ENCODE results near the gene STIM2.

STIM2 gene

GRCh38 chr4:27050731-27051130 lies 190.1 kb downstream of the STIM2 start:
- H3K4me3 ChIP-seq, result no peak overlapping the region
- no peaks in the 10 kb centered on the region for H3K4me1 ChIP-seq
- H3K9me3 ChIP-seq, result no peaks in the 10 kb centered on the region
- in situ Hi-C loops (cut with MboI; ENCODE audit: low sequenced_read_pairs), result loop anchor here (10.0 kb wide), 1 partner anchor 274 kb away; no protein-coding TSS in a partner anchor
- 0 out of 2 replicates have a peak, but pooled peaks cover 9% of the 10 kb centered on the region for H3K27me3 ChIP-seq (ENCODE audit: low read depth)
- H3K36me3 ChIP-seq (replicated peaks), result no peaks in the 10 kb centered on the region
- no peak for DNase-seq (ENCODE audit: low spot score in 2 of 2)

DNA sequence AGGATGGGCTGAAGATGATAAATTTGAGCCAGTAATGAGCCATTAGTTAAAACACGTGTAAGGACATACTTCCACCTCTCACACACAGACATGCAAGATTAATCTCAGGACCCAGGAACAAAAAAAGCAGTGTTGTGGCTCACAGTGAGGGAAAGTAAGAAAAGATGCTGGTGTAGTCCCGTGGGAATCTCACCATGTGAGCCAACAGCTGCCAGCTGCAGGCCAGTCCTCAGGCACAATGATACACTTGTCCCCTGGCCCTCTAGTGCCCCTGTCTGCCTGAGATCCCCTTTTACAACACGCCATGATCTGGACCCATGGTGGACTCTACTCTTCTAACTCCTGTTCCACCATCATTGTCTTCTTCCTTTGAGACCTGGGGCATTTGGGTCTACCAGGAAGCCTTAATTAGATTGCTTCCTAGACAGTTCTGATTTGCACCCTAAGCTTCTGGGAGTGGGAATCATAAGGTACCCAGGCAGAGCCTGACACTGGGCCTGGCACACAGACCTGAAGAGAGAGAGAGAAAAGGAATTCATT lies 194.7 kb downstream of the STIM2 start:
- in situ Hi-C loops (cut with MboI; ENCODE audit: low sequenced_read_pairs), result loop anchor here (10.0 kb wide), 1 partner anchor 270 kb away; no protein-coding TSS in a partner anchor
- H3K27me3 ChIP-seq (ENCODE audit: low read depth), result 0 out of 2 replicates have a peak, but pooled peaks cover 6% of the 10 kb centered on the region
- H3K9me3 ChIP-seq, result no peaks in the 10 kb centered on the region
- DNase-seq (ENCODE audit: low spot score in 2 of 2), result no peak
- no peak overlapping the region for H3K4me3 ChIP-seq
- no peaks in the 10 kb centered on the region for H3K36me3 ChIP-seq (replicated peaks)
- H3K4me1 ChIP-seq, result no peaks in the 10 kb centered on the region

DNA sequence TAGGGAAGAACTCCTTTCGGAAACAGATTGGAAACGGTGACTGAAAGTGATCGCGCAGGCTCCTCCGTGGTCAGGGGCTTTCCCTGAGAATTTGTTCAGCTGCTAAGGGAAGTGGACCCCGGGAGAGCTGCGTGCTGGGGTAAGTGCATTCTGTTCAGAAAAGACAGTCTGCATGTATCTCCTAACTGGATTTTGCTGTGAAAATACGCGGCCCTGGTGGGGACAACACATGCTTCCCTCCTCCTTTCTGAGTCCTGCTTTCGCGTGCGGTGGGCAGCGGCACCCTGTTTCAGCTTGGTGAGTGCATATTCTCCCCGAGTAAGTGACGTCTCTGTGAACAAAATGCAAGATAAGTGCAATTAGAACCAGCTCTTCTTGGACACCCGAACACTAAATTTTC lies 195.6 kb downstream of the STIM2 start:
- H3K27me3 ChIP-seq (ENCODE audit: low read depth), result 0 out of 2 replicates have a peak, but pooled peaks cover 6% of the 10 kb centered on the region
- H3K4me1 ChIP-seq, result no peaks in the 10 kb centered on the region
- no peaks in the 10 kb centered on the region for H3K36me3 ChIP-seq (replicated peaks)
- in situ Hi-C loops (cut with MboI; ENCODE audit: low sequenced_read_pairs), result loop anchor here (10.0 kb wide), 1 partner anchor 269 kb away; no protein-coding TSS in a partner anchor
- H3K4me3 ChIP-seq, result no peak overlapping the region
- no peaks in the 10 kb centered on the region for H3K9me3 ChIP-seq
- DNase-seq (ENCODE audit: low spot score in 2 of 2), result no peak

DNA sequence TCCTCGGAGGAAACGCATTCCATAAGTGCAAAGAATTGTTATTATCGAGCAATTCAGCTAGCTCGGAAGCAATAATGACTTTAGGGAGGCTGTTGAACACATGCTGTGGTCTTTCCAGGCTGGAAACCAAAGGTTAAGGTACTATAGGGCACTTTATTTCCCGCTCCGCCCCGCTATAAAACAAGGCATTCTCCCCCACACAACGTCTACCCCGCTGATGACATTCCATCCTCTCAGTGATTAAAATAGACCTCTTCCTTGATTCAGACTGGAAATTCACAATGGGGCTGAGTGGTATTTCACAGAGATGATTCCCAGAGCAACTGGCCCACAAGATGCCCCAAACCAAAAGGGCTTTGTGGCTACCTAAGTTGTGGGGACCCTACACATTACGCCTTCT lies 196.4 kb downstream of the STIM2 start:
- DNase-seq (ENCODE audit: low spot score in 2 of 2), result no peak
- no peaks in the 10 kb centered on the region for H3K4me1 ChIP-seq
- no peaks in the 10 kb centered on the region for H3K36me3 ChIP-seq (replicated peaks)
- H3K9me3 ChIP-seq, result no peaks in the 10 kb centered on the region
- in situ Hi-C loops (cut with MboI; ENCODE audit: low sequenced_read_pairs), result loop anchor here (10.0 kb wide), 1 partner anchor 268 kb away; no protein-coding TSS in a partner anchor
- H3K27me3 ChIP-seq (ENCODE audit: low read depth), result 0 out of 2 replicates have a peak, but pooled peaks cover 6% of the 10 kb centered on the region
- no peak overlapping the region for H3K4me3 ChIP-seq

DNA sequence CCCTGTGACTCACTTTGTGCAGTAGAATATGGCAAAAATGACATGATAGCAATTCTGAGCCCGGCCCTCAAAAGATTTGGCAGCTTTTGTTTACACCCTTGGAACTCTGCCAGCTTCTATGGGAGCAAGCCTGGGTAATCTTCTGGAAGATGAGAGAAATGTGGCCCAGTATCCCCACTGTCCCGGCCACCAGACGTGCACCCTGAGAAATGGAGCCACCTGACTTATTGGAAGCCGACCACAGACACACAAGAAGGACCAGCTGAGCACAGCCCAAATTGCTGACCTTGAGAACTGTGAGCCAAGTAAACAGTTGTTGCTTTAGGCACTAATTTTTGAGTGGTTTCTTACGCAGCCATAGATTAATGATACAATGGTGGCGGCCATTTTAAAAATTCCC lies 197.0 kb downstream of the STIM2 start:
- DNase-seq (ENCODE audit: low spot score in 2 of 2), result no peak
- in situ Hi-C loops (cut with MboI; ENCODE audit: low sequenced_read_pairs), result loop anchor here (10.0 kb wide), 1 partner anchor 267 kb away; no protein-coding TSS in a partner anchor
- 0 out of 2 replicates have a peak, but pooled peaks cover 6% of the 10 kb centered on the region for H3K27me3 ChIP-seq (ENCODE audit: low read depth)
- H3K9me3 ChIP-seq, result no peaks in the 10 kb centered on the region
- H3K36me3 ChIP-seq (replicated peaks), result no peaks in the 10 kb centered on the region
- H3K4me1 ChIP-seq, result peaks cover 3% of the 10 kb centered on the region
- H3K4me3 ChIP-seq, result no peak overlapping the region

DNA sequence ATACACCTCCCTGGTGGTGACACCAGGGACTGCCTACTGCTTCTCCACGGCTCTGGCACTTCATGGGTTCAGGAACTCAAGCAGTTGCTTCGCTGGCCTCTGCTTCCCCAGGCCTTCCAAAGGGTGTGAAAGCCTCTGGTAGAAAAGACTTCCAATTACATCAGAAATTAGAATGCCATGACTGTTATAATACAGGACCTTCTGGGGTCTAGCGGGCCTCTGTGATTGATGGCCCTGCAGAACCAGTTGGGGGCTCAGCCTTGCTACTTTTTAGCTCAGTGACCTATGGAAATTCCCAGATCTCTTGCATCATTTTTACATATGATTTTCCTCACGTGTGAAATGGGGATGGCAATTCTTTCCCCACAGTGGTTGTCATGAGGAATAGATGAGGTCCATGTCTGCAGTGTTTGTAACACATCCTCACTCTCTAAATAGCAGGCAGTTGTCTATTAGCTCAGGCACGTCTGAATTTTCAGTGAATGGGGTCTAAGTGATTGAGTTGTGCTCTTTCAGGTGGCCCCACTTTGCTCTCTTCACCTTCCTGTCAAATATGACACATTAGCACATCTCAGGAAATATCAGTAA lies 198.3 kb downstream of the STIM2 start:
- in situ Hi-C loops (cut with MboI; ENCODE audit: low sequenced_read_pairs), result loop anchor here (10.0 kb wide), 1 partner anchor 266 kb away; no protein-coding TSS in a partner anchor
- DNase-seq (ENCODE audit: low spot score in 2 of 2), result no peak
- H3K9me3 ChIP-seq, result no peaks in the 10 kb centered on the region
- H3K4me1 ChIP-seq, result peaks cover 5% of the 10 kb centered on the region
- H3K27me3 ChIP-seq (ENCODE audit: low read depth), result 0 out of 2 replicates have a peak, but pooled peaks cover 4% of the 10 kb centered on the region
- no peak overlapping the region for H3K4me3 ChIP-seq
- no peaks in the 10 kb centered on the region for H3K36me3 ChIP-seq (replicated peaks)

GRCh38 chr4:27059446-27059845 lies 198.8 kb downstream of the STIM2 start:
- no peak for DNase-seq (ENCODE audit: low spot score in 2 of 2)
- Histone ChIP-seq H3K4me3 (no peak overlapping the region), H3K4me1 (peaks cover 5% of the 10 kb centered on the region), H3K9me3 (no peaks in the 10 kb centered on the region), H3K27me3 (ENCODE audit: low read depth) (no peaks in the 10 kb centered on the region), H3K36me3 (replicated peaks) (no peaks in the 10 kb centered on the region)
- in situ Hi-C loops (cut with MboI; ENCODE audit: low sequenced_read_pairs), result loop anchor here (10.0 kb wide), 1 partner anchor 265 kb away; no protein-coding TSS in a partner anchor

GRCh38 chr4:27062256-27062655 lies 201.6 kb downstream of the STIM2 start:
- H3K4me1 ChIP-seq, result peaks cover 5% of the 10 kb centered on the region
- H3K27me3 ChIP-seq (ENCODE audit: low read depth), result no peaks in the 10 kb centered on the region
- no peaks in the 10 kb centered on the region for H3K9me3 ChIP-seq
- DNase-seq (ENCODE audit: low spot score in 2 of 2), result no peak
- in situ Hi-C loops (cut with MboI; ENCODE audit: low sequenced_read_pairs), result no loop called here
- no peak overlapping the region for H3K4me3 ChIP-seq
- H3K36me3 ChIP-seq (replicated peaks), result no peaks in the 10 kb centered on the region

GRCh38 chr4:27066591-27066990 lies 205.9 kb downstream of the STIM2 start:
- no peak for DNase-seq (ENCODE audit: low spot score in 2 of 2)
- in situ Hi-C loops (cut with MboI; ENCODE audit: low sequenced_read_pairs), result no loop called here

GRCh38 chr4:27068151-27068867 lies 207.7 kb downstream of the STIM2 start:
- peaks cover 2% of the 10 kb centered on the region; the same call in 1 of the 2 replicates for H3K27me3 ChIP-seq (ENCODE audit: low read depth)
- no peaks in the 10 kb centered on the region for H3K4me1 ChIP-seq
- in situ Hi-C loops (cut with MboI; ENCODE audit: low sequenced_read_pairs), result no loop called here
- H3K36me3 ChIP-seq (replicated peaks), result no peaks in the 10 kb centered on the region
- no peak overlapping the region for H3K4me3 ChIP-seq
- H3K9me3 ChIP-seq, result no peaks in the 10 kb centered on the region
- DNase-seq (ENCODE audit: low spot score in 2 of 2), result no peak

More at GRCh38 chr4:27066591-27066990, 205.9 kb downstream of the STIM2 start:
- no peak overlapping the region for H3K4me3 ChIP-seq
- peaks cover 2% of the 10 kb centered on the region; the same call in 1 of the 2 replicates for H3K27me3 ChIP-seq (ENCODE audit: low read depth)
- H3K36me3 ChIP-seq (replicated peaks), result no peaks in the 10 kb centered on the region
- peaks cover 5% of the 10 kb centered on the region for H3K4me1 ChIP-seq
- no peaks in the 10 kb centered on the region for H3K9me3 ChIP-seq
